Caki2 (cell line): ENCODE data around the gene AOC1. TPM values are rescaled to one million over a fixed set of nuclear protein-coding genes. Genes with fewer than 3 reads are reported as not detected.
"Not testable (repeated sequence)": the region's sequence is repeated elsewhere in the genome, so short reads cannot be mapped to it uniquely, and the experiment has no call there.

Source experiments
- DNase-seq: peaks from one replicate; pipeline ENCODE4 v3.0.0-alpha.2; 2015; ENCODE audit warnings: low read depth
- in situ Hi-C: cut with HindIII; loops from 2 replicates; pipeline ENCODE4 v1.10.0; 2016; ENCODE audit warnings: low sequenced_read_pairs, low pct_unique_long_range_greater_than_20kb, mixed read lengths
- total RNA-seq: library from RNA; depleted of rRNA; stranded (reverse); fragments of >200 nt; shearing (Covaris generic); gene quantifications from 2 replicates; pipeline ENCODE4 v1.2.3, GENCODE V29; 2014; ENCODE audit warnings: low replicate concordance; rRNA removed

The AOC1 gene
- total RNA-seq, 1 experiment from 2014 or later, result not detected

GRCh38 chr7:150909200-150909995, 57.1 kb downstream of the AOC1 start:
- in situ Hi-C loops, result no loop called here
- DNase-seq, result no peak

GRCh38 chr7:150910305-150910995, 58.1 kb downstream of the AOC1 start:
- DNase-seq, in situ Hi-C loops: not testable (repeated sequence)

- in situ Hi-C loops, result no loop called here
- no peak for DNase-seq
Observed at GRCh38 chr7:150910996-150911422, 58.7 kb downstream of the AOC1 start.

Other genes with a start within 250 kb of the AOC1 start
- not detected in 2 replicates for gene GIMAP6, start 220.1 kb upstream of the AOC1 start, total RNA-seq
- not detected in 2 replicates for gene GIMAP2, start 166.8 kb upstream of the AOC1 start, total RNA-seq
- not detected in 2 replicates for gene GIMAP1, start 135.9 kb upstream of the AOC1 start, total RNA-seq
- not detected in 2 replicates for gene GIMAP5, start 115.1 kb upstream of the AOC1 start, total RNA-seq
- gene TMEM176B, start 52.2 kb upstream of the AOC1 start, total RNA-seq, result not detected in 2 replicates
- gene TMEM176A, start 51.7 kb upstream of the AOC1 start, total RNA-seq, result not detected in 2 replicates
- gene KCNH2, start 125.8 kb downstream of the AOC1 start, total RNA-seq, result 8.4 and 9.1 TPM in 2 replicates
- 2.9 and 12.0 TPM in 2 replicates for gene NOS3, start 138.5 kb downstream of the AOC1 start, total RNA-seq
- 0.68 TPM in 1 of 2 replicates, not detected in the other for gene ATG9B, start 172.0 kb downstream of the AOC1 start, total RNA-seq
- 19.6 and 31.5 TPM in 2 replicates for gene ABCB8, start 175.9 kb downstream of the AOC1 start, total RNA-seq
- 0.84 and 1.6 TPM in 2 replicates for gene ASIC3, start 196.0 kb downstream of the AOC1 start, total RNA-seq
- 30.1 and 37.2 TPM in 2 replicates for gene CDK5, start 205.4 kb downstream of the AOC1 start, total RNA-seq
- gene SLC4A2, start 207.1 kb downstream of the AOC1 start, total RNA-seq, result 237 and 345 TPM in 2 replicates
- 126 and 140 TPM in 2 replicates for gene FASTK, start 228.3 kb downstream of the AOC1 start, total RNA-seq
- 63.7 and 67.2 TPM in 2 replicates for gene TMUB1, start 231.0 kb downstream of the AOC1 start, total RNA-seq
- 32.6 and 33.8 TPM in 2 replicates for gene AGAP3, start 234.0 kb downstream of the AOC1 start, total RNA-seq